GM21447 (cell line): ENCODE data around the gene CPNE4.
"Not testable (repeated sequence)": the region's sequence is repeated elsewhere in the genome, so short reads cannot be mapped to it uniquely, and the experiment has no call there.

ENCODE experiments used
- ATAC-seq: cut with Tn5 transposase; IDR thresholded peaks from one replicate; pipeline ENCODE4 v1.9.1; 2021; ENCODE audit not compliant: unreplicated experiment

The CPNE4 gene

DNA sequence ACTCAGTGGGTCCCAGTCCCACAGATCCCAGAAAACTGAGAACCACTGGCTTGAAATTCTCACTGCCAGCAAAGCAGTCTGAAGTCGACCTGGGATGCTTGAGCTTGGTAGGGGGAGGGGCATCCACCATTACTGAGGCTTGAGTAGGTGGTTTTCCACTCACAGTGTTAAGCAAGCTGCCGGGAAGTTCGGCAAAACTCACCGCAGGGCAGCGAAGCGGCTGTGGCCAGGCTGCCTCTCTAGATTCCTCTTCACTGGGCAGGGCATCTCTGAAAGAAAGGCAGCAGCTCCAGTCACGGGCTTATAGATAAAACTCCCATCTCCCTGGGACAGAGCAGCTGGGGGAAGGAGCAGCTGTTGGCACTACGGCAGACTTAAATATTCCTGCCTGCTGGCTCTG lies 71.4 kb downstream of the CPNE4 start:
- ATAC-seq = not testable (repeated sequence)

DNA sequence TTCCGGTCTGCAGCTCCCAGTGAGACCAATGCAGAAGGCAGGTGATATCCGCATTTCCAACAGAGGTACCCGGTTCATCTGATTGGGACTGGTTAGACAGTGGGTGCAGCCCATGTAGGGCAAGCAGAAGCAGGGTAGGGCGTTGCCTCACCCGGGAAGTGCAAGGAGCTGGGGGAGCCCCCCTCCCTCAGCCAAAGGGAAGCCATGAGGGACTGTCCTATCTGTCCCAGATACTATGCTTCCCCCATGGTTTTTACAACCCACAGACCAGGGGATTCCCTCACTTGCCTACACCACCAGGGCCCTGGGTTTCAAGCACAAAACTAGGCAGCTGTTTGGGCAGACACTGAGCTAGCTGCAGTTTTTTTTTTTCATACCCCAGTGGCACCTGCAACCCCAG lies 71.8 kb downstream of the CPNE4 start:
- no peak for ATAC-seq

DNA sequence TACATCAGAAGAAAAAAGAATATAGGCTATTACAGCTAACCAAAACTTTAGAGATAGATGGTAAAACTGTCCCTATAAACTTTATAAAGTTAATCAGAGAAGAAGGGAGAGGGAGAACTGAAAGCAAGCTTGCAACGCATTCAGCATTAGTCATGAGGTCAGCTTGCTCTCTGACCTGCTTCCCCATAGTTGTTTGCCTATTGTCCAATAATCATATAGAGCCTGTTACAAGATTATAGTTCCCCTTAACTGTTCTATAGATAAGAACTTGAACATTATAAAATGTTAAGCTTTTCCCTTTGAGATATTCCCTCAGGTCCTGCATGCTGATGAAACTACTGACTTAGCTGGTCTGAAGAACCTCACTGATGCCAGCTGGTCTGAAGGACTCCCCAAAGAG lies 74.5 kb downstream of the CPNE4 start:
- no peak for ATAC-seq

DNA sequence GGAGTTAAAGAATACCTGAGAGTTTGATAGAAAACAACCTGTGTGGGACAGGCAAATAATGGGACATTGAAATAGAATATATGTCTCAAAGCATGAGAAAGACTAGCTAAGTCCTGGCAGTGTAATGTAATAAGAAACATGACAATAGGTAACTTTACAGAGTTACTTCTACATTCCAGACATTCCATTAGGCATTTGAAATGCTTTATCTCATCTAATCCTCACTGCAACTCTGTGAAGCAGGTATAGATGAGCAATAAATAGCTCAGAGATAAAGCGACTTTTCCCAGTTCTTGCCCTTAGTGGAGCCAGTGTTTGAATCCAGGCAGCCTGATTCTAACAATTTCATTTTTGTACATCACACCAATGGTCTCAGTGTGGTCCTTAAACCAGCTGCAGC lies 76.8 kb downstream of the CPNE4 start:
- ATAC-seq = no peak

DNA sequence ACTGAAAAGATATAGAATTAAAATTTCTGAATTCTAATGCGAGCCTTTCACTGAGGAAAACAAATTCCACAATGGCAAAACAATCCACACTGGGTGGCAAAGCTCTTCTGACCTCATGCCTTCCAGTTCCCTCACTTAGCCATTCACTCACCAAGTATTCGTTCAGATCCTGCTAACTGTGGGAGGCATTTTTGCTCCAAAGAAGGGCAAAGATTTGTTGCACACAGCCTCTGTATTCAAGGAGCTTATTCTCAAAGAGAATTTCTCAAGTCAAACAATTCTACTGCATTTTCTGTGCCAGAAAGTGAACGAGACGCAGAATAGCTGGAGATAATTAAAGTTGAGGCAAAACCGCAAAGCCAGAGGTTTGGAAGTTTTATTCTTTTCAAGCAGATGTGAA lies 77.3 kb downstream of the CPNE4 start:
- no peak for ATAC-seq

DNA sequence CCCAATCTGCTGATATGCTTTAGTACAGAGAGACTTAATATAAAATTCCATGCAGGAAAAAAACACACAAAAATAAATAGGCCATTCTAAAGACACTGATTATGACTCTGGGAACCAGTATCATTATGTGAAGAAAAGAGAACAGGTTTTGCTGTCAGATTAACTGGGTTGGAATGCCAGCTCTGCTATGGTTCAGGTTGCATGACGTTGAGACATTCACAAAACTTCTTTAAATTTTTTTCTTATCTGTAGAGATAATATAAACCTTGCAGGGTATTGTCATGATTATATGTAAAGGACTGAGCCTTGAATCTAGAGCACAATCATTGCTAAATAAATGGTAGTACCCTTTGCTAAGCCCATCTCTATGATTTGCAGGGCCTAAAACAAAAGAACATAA lies 86.0 kb downstream of the CPNE4 start:
- ATAC-seq = no peak

DNA sequence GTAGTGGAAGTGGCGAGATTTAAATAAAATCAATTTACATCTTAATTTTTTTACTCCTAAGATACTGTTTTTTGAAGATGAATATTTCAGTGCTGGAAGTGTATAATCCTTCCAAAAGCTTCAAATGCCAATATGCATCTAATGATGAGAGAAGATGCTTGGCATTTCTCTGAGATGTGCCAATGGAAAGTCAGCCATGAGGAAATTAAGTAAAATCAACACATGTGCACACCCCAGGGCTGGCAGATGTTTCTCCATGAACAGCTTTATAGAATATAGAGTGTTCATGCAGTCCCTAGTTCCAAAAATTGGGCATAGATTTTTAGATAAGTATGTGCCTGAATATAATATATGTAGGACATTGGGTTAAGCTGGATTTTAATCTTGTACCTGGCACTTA lies 90.1 kb downstream of the CPNE4 start:
- ATAC-seq = no peak

DNA sequence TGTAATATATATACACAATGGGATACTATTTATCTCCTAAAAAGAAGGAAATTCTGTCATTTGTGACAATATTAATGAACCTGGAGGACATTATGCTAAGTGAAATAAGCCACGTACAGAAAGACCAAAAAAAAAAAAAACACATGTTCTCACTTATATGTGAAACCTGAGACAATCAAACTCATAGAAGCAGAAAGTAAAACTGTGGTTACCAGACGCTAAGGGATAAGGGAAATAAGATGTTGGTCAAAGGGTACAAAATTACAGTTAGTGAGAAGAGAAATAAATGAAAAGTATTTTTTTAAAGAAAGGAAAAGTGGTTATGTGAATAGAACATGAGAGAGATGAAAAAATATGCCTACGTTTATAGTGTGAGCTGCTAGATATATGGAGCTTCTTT lies 101.1 kb downstream of the CPNE4 start:
- ATAC-seq = no peak

DNA sequence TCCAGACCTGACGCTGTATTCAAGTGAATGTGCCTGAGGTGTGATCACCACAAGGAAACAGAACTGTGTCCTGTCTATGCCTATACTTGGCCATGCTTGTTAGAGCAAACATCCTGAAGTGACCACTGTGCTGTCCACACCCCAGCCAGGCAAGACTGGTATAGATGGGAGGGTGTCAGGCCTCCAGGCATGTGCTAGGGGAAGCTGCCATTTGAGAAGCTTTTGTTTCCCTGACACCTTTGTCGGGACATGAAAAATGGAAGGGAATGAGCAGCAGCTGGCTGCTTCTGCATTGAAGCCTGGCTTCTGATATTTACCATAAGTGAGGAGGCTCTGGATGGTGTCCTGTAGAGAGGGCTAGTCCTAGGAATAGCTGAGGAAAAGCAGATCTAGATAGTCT lies 106.2 kb downstream of the CPNE4 start:
- ATAC-seq = no peak

DNA sequence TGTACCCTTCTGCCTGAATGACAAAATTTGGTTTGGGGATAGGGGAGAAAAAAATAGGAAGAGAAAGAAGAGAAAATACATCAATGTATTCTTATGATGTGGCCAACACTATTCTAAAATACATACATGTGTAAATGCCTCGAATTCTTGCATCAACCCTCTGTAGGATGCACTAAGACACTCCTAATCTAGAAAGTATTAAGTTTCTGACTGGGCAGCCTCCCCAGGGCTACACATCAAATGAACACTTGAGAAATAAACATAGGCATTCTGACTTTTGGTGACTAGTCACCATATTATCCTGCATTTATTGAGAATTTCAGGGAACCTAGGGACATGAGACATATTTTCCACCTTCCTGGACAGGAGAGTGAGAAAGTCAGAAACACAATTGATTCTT lies 109.2 kb downstream of the CPNE4 start:
- ATAC-seq = no peak

DNA sequence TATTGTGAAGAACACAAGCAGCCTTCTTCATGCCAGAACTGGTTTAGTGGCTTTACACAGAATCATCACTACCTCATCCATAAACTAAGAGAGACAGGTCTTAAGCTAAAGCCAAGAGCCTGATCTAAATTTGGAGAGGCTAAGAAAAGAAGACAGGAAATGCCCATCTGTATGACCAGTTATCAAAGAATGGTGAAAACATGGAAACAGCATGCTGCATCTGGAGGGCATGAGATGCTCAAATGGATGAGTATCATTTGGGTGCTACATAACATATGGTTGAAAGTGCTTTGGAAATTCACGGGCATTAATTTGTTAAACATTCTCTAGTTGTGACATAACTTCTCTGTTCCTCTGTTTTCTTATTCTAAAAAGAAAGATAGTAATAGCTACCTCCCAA lies 112.5 kb downstream of the CPNE4 start:
- ATAC-seq = no peak

DNA sequence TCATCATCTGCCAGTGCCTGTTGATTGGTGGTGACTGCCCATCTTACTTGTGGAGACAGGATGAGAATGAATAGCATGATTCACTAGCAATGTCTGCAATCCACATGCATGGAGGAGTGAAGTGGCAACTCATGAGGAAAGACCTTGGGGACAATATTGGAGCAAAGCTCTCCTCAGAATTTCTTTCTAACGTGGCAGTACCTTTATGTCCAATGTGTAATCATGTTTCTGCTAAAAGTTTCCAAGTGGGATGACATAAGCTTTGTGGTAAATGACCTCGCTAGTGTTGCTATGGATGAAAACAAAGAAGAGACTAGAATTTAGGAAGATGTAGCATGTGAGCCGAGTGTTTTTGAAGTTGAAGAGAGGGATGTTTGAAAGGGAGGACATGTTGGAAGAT lies 117.8 kb downstream of the CPNE4 start:
- no peak for ATAC-seq

DNA sequence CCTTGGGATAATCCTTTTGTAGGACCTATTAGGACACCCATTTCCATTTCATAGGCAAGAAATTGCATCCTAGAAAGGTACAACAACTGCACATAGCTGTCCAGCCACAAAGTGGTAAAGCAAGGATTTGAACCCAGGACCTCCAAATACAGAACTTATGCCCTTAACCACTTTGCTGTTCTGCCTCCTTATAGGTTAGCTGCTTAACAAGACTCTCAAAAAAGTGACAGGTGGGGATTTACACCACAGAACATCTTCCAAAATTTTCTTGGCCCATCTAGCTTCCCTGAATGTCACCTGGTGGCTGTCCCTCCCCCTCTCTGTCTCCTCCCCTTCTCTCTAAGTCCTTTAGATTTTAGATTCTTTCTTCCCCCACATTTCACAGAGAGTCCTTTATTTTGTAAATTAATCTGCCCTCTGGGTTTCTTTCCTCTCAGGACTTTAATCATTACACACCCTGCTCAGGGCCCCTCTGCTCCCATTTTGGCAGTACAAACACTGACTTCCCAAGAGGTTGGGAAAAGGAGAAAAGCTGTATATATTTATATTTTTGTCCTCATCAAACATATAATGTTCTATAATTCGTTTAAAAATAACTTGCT lies 120.6 kb downstream of the CPNE4 start:
- no peak for ATAC-seq

DNA sequence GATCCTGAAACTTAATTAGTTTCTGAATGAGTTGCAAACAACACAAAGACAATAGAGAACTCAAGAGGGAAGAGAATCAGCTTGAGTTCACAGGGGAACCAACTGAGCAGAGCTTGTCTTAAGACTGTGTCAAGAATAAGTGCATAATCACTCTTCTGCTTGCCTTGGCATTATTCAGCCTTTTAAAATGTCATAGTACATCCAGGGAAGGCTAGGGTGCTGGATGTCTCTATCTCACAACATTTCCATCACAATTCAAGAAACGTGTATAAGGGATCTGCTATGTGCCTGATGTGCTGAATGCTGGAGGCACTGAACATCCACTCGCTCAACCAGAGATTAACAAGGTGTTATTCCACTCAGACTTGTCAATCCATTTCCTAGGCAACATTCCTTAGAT lies 122.6 kb downstream of the CPNE4 start:
- no peak for ATAC-seq

DNA sequence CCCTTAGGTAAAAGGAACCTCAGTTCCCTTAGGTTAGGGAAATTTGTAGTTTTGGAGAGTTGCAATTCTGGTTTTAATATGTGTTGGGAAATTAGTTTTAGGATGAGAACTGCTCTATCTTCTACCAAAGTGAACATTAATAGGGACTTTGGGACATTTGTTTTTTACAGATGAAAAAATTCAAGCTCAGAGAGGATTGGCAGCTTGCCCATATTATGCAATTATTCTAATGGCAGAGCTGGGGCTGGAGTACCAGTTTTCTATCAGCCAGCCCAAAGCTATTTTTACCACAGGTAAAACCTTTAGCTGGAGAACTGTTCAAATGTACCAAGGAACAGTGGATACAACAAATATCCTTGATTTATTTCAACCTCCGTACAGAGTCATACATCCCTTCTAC lies 127.0 kb downstream of the CPNE4 start:
- no peak for ATAC-seq

DNA sequence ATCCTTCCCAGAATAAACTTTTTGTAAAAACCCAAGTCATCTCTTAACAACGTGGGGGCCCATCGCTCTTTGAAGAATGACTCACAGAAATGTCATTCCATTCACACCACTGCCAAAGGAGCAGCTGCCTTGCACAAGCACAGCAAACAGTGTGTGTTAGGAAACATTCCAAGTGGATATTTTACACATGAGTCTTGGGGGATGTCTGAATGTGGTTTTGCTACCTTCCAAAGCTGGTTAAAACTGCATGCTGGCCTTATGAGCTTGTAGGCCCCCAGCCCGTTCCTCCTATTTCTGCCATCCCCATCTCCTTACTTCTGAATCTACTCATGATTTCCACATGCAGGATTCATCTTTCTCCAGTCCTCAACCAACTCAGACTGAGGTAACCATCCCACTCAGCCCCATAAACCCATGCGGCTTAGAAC lies 130.8 kb downstream of the CPNE4 start:
- ATAC-seq = no peak

DNA sequence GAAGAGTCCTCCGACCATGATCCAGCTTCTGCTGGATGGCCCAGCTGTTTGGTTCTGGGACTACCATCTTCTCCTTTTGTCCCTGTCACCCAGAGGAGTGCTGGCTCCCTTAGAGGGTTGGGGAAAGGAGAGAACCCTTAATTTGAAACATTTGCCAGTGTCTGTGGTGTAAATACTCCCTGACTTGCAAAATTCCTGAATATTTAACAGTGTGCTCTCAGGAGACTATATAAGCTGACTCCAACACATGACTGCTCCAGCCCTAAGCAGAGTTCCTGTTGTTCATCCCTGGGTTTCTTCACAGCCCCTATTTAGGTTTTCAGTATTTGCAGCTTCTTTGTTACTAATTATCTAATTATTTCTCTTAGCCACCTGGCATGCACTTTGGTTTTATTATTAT lies 133.1 kb downstream of the CPNE4 start:
- ATAC-seq = no peak

DNA sequence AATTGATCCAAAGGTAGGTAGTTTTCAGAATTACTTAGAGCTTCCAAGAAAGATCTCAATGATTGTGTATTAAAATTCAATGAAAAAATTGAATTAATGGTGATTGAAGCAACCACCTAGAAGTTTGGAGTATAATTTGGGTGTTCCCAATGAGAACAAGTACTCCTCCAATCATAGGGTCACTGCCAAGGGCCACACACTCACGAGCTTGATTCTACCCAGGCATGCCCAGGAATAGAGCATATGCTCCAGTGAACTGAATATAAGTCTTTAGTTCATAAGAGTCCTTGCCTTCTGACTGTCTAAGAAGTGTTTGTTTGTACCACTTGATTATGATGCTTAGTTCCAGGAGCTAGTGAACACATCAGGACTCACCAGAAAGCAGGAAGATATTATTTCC lies 133.9 kb downstream of the CPNE4 start:
- no peak for ATAC-seq

DNA sequence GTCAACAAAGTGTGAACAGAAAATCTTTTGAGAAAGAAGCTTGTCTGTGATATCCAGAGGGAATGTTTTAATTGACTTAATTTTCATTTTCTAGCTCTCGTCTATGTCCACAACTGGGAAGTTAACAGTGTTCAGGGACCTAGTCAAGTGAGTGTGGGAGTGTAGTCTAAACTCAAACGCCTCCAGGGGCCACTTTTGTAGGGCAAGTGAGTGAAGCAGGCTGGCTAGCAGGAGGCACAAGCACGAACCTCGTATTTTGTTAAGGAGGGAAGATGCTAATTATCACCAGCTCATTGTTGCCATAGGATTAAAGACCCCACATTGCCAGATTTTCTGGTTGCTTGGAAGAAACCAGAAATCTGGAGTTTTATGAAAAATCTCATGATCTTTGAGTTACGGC lies 135.8 kb downstream of the CPNE4 start:
- ATAC-seq = no peak

DNA sequence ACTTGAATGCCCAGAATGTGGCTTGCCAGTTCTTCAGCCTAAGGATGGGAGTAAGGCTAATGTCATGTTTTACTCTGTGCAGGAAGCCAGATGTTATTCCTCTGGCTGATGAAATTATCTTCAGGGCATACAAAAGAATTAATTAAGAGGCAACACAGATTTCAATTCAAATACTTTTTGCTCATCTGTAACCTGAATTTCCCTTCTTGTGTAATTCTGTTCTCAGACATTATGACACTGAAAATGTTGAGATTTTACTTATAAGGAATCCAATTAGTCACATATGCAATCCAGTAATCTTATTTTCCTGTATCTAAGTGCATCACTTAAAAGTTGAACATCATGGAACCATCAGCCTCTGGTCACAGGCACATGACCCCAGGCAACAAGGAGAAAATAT lies 136.5 kb downstream of the CPNE4 start:
- ATAC-seq = no peak

DNA sequence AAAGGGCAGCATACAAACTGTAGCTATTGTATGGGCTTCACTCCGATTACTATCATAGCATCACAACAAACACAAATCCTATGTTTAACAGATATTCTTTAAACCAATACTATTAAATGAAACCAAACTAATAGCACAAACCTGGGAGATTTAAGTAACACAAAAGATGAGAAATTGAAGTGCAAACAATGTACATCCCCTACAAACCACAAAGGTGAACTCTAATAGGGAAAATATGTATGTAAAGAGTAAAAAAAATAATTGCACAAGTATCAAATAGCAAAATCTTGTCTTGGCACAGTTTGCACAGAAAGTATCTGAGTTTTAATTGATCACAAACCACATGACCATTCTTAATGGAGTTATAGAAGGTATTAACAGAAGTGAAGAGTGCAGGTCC lies 138.5 kb downstream of the CPNE4 start:
- no peak for ATAC-seq

DNA sequence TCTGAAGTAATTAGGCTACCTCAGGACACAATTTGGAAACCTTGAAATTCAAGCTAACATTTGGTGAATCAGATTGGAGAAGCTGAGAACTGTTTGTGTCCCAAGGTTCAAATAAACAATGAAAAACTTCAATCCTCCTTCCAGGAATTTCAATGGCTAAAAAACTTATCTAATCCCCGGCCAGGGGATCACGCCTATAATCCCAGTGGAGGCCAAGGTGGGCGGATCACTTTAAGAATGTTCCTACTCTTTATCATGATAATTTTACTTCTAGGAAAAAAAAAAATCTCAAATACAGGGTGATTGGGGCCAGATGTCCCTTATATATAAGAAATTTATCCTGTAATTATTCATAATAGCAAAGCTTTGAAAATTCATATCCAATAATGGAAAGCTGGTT lies 139.0 kb downstream of the CPNE4 start:
- no peak for ATAC-seq

DNA sequence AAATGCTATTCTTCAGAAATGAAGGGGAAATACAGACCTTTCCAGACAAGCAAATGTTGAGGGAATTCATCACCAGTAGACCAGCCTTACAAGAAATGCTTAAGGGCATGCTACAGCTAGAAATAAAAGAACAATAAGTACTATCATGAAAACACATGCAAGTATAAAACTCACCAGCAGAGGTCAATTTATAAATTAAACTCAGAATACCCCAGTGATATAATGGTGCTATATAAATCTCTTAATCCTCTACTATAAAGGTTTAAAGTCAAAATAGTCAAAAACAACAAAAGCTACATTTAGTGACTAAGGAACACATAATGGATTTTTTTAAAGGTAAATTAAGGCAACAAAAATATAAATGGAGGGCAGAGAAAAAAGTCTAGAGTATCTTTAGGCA lies 142.5 kb downstream of the CPNE4 start:
- no peak for ATAC-seq

DNA sequence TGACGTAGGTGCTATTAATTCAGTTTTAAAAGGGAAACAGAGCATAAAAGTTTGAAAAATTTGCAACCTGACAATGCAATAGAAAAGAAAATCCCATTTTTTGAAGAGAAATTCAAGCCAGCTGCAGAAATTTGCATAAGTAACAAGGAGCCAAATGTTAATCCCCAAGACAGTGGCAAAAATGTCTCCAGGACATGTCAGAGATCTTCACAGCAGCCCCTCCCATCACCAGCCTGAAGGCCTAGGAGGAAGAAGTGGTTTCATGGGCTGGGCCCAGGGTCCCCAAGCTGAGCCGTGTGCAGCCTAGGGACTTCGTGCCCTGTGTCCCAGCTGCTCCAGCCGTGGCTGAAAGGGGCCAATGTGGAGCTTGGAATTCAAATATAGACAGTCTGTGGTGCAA lies 148.9 kb downstream of the CPNE4 start:
- ATAC-seq = not testable (repeated sequence)
